NCI-H2029 treated with DMSO at 0.1 percent for 48 hours (cell line): ENCODE data around the gene AP1S1.

Source experiments
- DNase-seq: peaks from one replicate; lab custom pipeline; 2025; lab: John Stamatoyannopoulos, UW

AP1S1 gene

GRCh38 chr7:101159696-101160674, 5.7 kb downstream of the AP1S1 start:
- no peak for DNase-seq

- no peak for DNase-seq
Measured at GRCh38 chr7:101160910-101161309, 6.6 kb downstream of the AP1S1 start.

GRCh38 chr7:101161692-101162471, 7.6 kb downstream of the AP1S1 start:
- no peak for DNase-seq

GRCh38 chr7:101162551-101163278, 8.4 kb downstream of the AP1S1 start:
- no peak for DNase-seq

- no peak for DNase-seq
Measured at GRCh38 chr7:101163279-101164070, 9.2 kb downstream of the AP1S1 start.

GRCh38 chr7:101164071-101164840, 10.0 kb downstream of the AP1S1 start:
- no peak for DNase-seq

- DNase-seq: peak; percentile 68
Measured at GRCh38 chr7:101165075-101165957, 11.0 kb downstream of the AP1S1 start, which contains the start of gene VGF. Gene VGF (minus strand): TSS chr7:101165569. CDS start chr7:101164843, 726 bp downstream.

GRCh38 chr7:101165958-101166647, 11.8 kb downstream of the AP1S1 start:
- DNase-seq: no peak

GRCh38 chr7:101166648-101166908, 12.3 kb downstream of the AP1S1 start:
- DNase-seq: no peak

GRCh38 chr7:101166909-101167644, 12.8 kb downstream of the AP1S1 start:
- no peak for DNase-seq

GRCh38 chr7:101167645-101168411, 13.6 kb downstream of the AP1S1 start:
- DNase-seq: no peak

- DNase-seq: no peak
Measured at GRCh38 chr7:101168412-101169049, 14.3 kb downstream of the AP1S1 start.

- DNase-seq: no peak
Measured at GRCh38 chr7:101169110-101169837, 15.0 kb downstream of the AP1S1 start.

- no peak for DNase-seq
Measured at GRCh38 chr7:101169838-101170551, 15.7 kb downstream of the AP1S1 start.

- no peak for DNase-seq
Measured at GRCh38 chr7:101170617-101171441, 16.6 kb downstream of the AP1S1 start.
